ENCODE measurements around the gene TXNIP. TPM values are rescaled to one million over a fixed set of nuclear protein-coding genes. Genes with fewer than 3 reads are reported as not detected.

TXNIP gene
- polyA plus RNA-seq, 1 experiment, result 212 TPM

DNA sequence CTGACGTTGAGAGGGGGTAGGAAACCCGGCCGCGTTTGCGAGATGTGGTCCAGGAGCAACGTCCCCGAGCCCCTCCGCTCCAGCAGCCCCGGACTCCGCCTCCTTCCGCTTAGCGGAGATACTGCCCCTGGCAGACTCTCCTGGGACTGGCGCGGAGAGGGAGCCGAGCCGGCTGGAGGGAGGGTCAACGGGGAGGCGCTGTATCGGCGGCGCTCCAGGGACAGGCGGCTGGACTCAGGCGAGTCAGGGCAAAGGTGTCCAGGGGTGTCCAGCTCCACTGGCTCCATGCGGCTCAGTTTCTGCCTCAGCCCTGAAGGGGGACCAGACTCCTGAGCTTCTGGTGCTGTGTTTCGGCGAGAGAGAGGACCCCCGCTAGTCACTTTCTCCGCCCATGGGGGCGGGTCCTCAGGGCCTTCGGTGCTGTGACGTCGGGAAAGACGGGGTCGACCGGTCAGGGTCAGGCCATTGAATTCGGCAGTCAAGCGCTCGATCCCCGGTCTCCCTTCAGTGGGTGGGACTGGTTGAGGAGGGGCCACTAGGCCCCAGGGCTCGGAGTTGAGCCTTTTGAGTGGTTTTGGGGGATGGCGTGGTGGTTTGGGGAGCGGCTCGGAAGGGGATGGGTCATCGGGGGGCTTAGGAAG is 35.8 kb downstream of the TXNIP start:
- no peak for DNase-seq (ENCODE audit: low read depth)
- peak; percentile 45 for TF ChIP-seq CTCF (IDR thresholded peaks at IDR 0.05; ENCODE audit: insufficient read depth, low read depth, low read length)
- Histone ChIP-seq H3K4me3 (ENCODE audit: low read depth, low read length) (peak overlapping the region; percentile 53), H3K36me3 (ENCODE audit: control insufficient read depth, insufficient read depth, low read length) (no peaks in the 10 kb centered on the region), H3K27me3 (ENCODE audit: control insufficient read depth, insufficient read depth, low read length) (no peaks in the 10 kb centered on the region)
- CTCF ChIA-PET, result interaction anchor here (1.2 to 1.3 kb wide), 2 partner anchors 17 to 62 kb away, joined by 3 read pairs; no protein-coding TSS in a partner anchor
- POLR2A ChIA-PET, result interaction anchor here (0.6 kb wide), 1 partner anchor 27 kb away, joined by 3 read pairs; no protein-coding TSS in a partner anchor

DNA sequence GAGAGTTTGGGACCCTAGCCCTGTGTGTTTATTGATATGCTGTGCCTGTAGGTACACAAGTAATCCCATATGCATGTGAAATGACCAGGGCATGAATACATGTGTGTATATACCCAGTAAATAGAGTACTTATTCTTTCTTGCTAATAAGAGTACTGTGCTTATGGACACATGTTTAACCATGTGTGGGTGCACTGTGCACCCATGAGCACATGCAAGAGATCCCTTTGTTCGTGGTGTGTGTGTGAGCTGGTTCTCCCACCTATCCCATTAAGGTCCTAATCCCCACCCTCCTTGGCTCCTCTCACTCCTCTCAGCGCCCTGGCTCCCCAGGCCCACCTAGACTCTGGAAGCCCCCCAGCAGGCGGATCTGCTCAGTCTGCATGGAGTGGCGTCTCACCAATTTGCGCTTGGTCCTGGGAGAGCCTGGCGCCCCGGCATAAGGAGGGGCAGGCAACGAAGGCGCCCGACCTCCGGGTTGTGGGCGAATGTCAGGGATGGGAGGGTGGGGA is 36.4 kb downstream of the TXNIP start:
- DNase-seq (ENCODE audit: low read depth), result no peak
- TF ChIP-seq CTCF (IDR thresholded peaks at IDR 0.05; ENCODE audit: insufficient read depth, low read depth, low read length), result no peak
- Histone ChIP-seq H3K27me3 (ENCODE audit: control insufficient read depth, insufficient read depth, low read length) (no peaks in the 10 kb centered on the region), H3K4me3 (ENCODE audit: low read depth, low read length) (peak overlapping the region; percentile 53), H3K36me3 (ENCODE audit: control insufficient read depth, insufficient read depth, low read length) (no peaks in the 10 kb centered on the region)
- POLR2A ChIA-PET, result interaction anchor here (0.6 kb wide), 1 partner anchor 28 kb away, joined by 3 read pairs; no protein-coding TSS in a partner anchor
- CTCF ChIA-PET, result interaction anchor here (0.8 to 1.3 kb wide), 3 partner anchors 17 to 61 kb away, joined by 3 read pairs; partner anchors contain the start of gene RBM8A

DNA sequence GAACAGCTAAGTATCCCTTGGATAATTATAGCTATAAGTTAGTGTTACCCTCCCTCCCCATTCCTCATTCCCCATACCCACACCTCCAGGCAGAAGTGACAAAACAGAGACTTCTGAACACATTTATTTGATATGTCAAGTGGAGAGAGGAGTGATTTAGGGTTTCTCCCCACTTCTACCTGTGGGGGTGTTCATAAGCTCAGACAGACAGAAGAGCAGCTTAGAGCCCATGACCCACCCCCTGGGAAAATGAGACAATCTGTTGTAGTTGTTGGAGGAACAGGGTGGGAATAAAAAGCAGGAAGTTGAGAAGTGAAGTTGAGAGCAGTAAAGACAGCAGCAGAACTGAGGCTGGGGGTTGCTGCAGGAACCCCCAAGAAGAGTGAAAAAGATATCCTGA is 37.0 kb downstream of the TXNIP start:
- no peak for DNase-seq (ENCODE audit: low read depth)
- ChIA-PET CTCF (interaction anchor here (0.8 to 3.0 kb wide), 3 partner anchors 18 to 113 kb away, joined by 3 to 7 read pairs (median 3); partner anchors contain the start of genes NUDT17 and RBM8A), POLR2A (no interaction called here)
- Histone ChIP-seq H3K27me3 (ENCODE audit: control insufficient read depth, insufficient read depth, low read length) (no peaks in the 10 kb centered on the region), H3K36me3 (ENCODE audit: control insufficient read depth, insufficient read depth, low read length) (no peaks in the 10 kb centered on the region), H3K4me3 (ENCODE audit: low read depth, low read length) (no peak overlapping the region)
- TF ChIP-seq CTCF (IDR thresholded peaks at IDR 0.05; ENCODE audit: insufficient read depth, low read depth, low read length), result no peak

DNA sequence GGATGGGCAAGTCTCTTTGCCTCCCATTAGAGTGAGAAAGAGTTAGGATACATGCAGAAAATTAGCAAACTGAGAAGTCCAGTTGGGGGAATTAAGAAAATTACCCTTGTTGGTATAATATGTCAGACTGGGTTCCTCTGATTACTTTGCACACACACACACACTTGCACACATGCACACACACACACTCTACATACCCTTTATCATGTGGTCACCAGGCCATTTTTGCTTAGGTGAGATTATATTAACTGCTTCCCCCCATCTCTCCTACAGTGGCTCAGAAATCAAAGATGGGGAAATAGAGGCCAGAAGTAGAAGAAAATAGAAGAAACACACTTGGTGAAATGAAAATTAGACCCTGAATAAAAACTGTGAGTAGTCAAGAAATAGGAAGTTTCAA is 37.6 kb downstream of the TXNIP start:
- H3K4me3 ChIP-seq (ENCODE audit: low read depth, low read length), result no peak overlapping the region
- CTCF ChIA-PET, result interaction anchor here (0.5 to 3.0 kb wide), 5 partner anchors 19 to 185 kb away, joined by 3 to 7 read pairs (median 4); partner anchors contain the start of gene NUDT17
- no peak for DNase-seq (ENCODE audit: low read depth)
- H3K36me3 ChIP-seq (ENCODE audit: control insufficient read depth, insufficient read depth, low read length), result no peaks in the 10 kb centered on the region
- H3K27me3 ChIP-seq (ENCODE audit: control insufficient read depth, insufficient read depth, low read length), result no peaks in the 10 kb centered on the region
- TF ChIP-seq CTCF (IDR thresholded peaks at IDR 0.05; ENCODE audit: insufficient read depth, low read depth, low read length), result no peak
- POLR2A ChIA-PET, result no interaction called here
